K562 (cell line): ENCODE results near the gene CPSF4. TPM values are rescaled to one million over a fixed set of nuclear protein-coding genes. Genes with fewer than 3 reads are reported as not detected.

Source experiments
- ARID3A ChIP-seq: IDR thresholded peaks from 2 replicates; pipeline ENCODE4 v1.6.1; 2012; ENCODE audit warnings: low read depth, low read length, improper control_type of control experiment, borderline replicate concordance
- CEBPZ ChIP-seq: fragments of 150-350 bp; IDR thresholded peaks from 2 replicates; pipeline ENCODE4 v1.6.1; 2014; ENCODE audit warnings: low read depth, mild to moderate bottlenecking, low read length, borderline replicate concordance
- EZH2 ChIP-seq: IDR thresholded peaks from 2 replicates; pipeline ENCODE4 v1.6.1; 2012; ENCODE audit warnings: low read depth, mild to moderate bottlenecking, inconsistent platforms, low read length, borderline replicate concordance
- FOXK1 ChIP-seq: sonication (generic); formaldehyde crosslinking; IDR thresholded peaks from 2 replicates; pipeline ENCODE4 v1.8.0; 2022; ENCODE audit warnings: missing genetic modification reagents, mild to moderate bottlenecking, borderline replicate concordance
- HNRNPK ChIP-seq: fragments of 200-400 bp; formaldehyde crosslinking; IDR thresholded peaks from one replicate; pipeline ENCODE4 v1.6.1; 2018; ENCODE audit warnings: mild to moderate bottlenecking, low read depth, low read length; ENCODE audit not compliant: poor library complexity, severe bottlenecking
- IRF1 ChIP-seq: sonication (generic); formaldehyde crosslinking; IDR thresholded peaks from 2 replicates; pipeline ENCODE4 v1.8.0; 2022; ENCODE audit warnings: missing genetic modification reagents, mild to moderate bottlenecking, borderline replicate concordance
- IRF2 ChIP-seq: sonication (generic); formaldehyde crosslinking; IDR thresholded peaks from 2 replicates; pipeline ENCODE4 v1.8.1; 2022; ENCODE audit warnings: mild to moderate bottlenecking, missing genetic modification reagents
- KHSRP ChIP-seq: fragments of 450-650 bp; IDR thresholded peaks from 2 replicates; pipeline ENCODE4 v1.6.1; 2017
- MCM3 ChIP-seq: fragments of 450-650 bp; IDR thresholded peaks from 2 replicates; pipeline ENCODE4 v1.6.1; 2016
- NCOR1 ChIP-seq: fragments of 450-650 bp; IDR thresholded peaks from 2 replicates; pipeline ENCODE4 v1.6.1; 2016; ENCODE audit warnings: mild to moderate bottlenecking, moderate library complexity
- NEUROD1 ChIP-seq: fragments of 150-350 bp; IDR thresholded peaks from 2 replicates; pipeline ENCODE4 v1.6.1; 2014; ENCODE audit warnings: borderline replicate concordance, low read length, low read depth; ENCODE audit not compliant: partially characterized antibody
- PURB ChIP-seq: sonication (generic); formaldehyde crosslinking; IDR thresholded peaks from 2 replicates; pipeline ENCODE4 v1.9.0; 2021; ENCODE audit warnings: low read depth, mild to moderate bottlenecking, missing genetic modification reagents
- RBM22 ChIP-seq: fragments of 200-400 bp; formaldehyde crosslinking; IDR thresholded peaks from 2 replicates; pipeline ENCODE4 v1.6.1; 2018; ENCODE audit warnings: low read length, low read depth; ENCODE audit not compliant: poor library complexity, severe bottlenecking
- SMAD3 ChIP-seq: fragments of 450-650 bp; formaldehyde crosslinking; conservative IDR thresholded peaks from 2 replicates; pipeline ENCODE4 v1.4.0; 2020; ENCODE audit warnings: mild to moderate bottlenecking
- SMARCA4 ChIP-seq: fragments of 450-650 bp; IDR thresholded peaks from 2 replicates; pipeline ENCODE4 v1.6.1; 2016
- SMARCB1 ChIP-seq: IDR thresholded peaks from 2 replicates; pipeline ENCODE4 v1.6.1; 2011; ENCODE audit warnings: improper control_type of control experiment, low read depth; ENCODE audit not compliant: insufficient read length
- SREBF1 ChIP-seq: fragments of 150-350 bp; IDR thresholded peaks from 2 replicates; pipeline ENCODE4 v1.6.1; 2014; ENCODE audit warnings: antibody characterized with exemption, low read depth, low read length, borderline replicate concordance
- SRSF1 ChIP-seq: fragments of 200-400 bp; formaldehyde crosslinking; IDR thresholded peaks from 2 replicates; pipeline ENCODE4 v1.6.1; 2017; ENCODE audit warnings: mild to moderate bottlenecking, low read depth, low read length, moderate library complexity
- TBL1XR1 ChIP-seq, 2 experiments: IDR thresholded peaks; 2 replicates each; pipeline ENCODE4 v1.6.1; 2012; ENCODE audit warnings: improper control_type of control experiment in 2 of 2, low read length in 2 of 2, mild to moderate bottlenecking in 1 of 2
- ZNF140 ChIP-seq: fragments of 250-450 bp; sonication (Bioruptor Pico); IDR thresholded peaks from 2 replicates; pipeline ENCODE4 v1.8.0; 2021; ENCODE audit warnings: moderate library complexity, mild to moderate bottlenecking, inconsistent platforms
- ZNF232 ChIP-seq: sonication (generic); formaldehyde crosslinking; IDR thresholded peaks from 2 replicates; pipeline ENCODE4 v1.8.0; 2022; ENCODE audit warnings: mild to moderate bottlenecking, missing genetic modification reagents
- ZNF740 ChIP-seq, 3 experiments: fragments of 200-800 bp in 1 of 3; sonication (Bioruptor generic) in 1 of 3; sonication (generic) in 1 of 3; formaldehyde crosslinking in 1 of 3; IDR thresholded peaks; 2 replicates each; pipeline versions ENCODE4 v1.6.1 to v1.8.0; 2016 to 2022; ENCODE audit warnings: mild to moderate bottlenecking in 2 of 3, missing compliant biosample characterization in 2 of 3, missing genetic modification characterization in 2 of 3, missing genetic modification reagents in 1 of 3
- polyA plus RNA-seq, 8 experiments: library from polyadenylated mRNA; depleted of rRNA in 4 of 8; stranded (reverse) in 5 of 8; unstranded in 3 of 8; fragments of >200 nt; fragmentation: Nextera tagmentation in 2 of 8; fragmentation: Illumina TruSeq in 1 of 8; extraction: Ambion mirVana in 2 of 8; extraction: Trizol in 1 of 8; gene quantifications; 2 replicates each; pipeline versions ENCODE4 v1.2.1 to v1.2.3, GENCODE V29; 2011 to 2014; ENCODE audit warnings: inconsistent platforms in 1 of 8, missing spikeins in 1 of 8
- total RNA-seq, 7 experiments: library from RNA; depleted of rRNA in 6 of 7; stranded (reverse); fragments of >200 nt in 6 of 7; fragmentation: Illumina TruSeq in 2 of 7; extraction: Trizol in 2 of 7; gene quantifications; 2 replicates each; pipeline versions ENCODE4 v1.2.1 to v1.2.3, GENCODE V29; 2011 to 2021; ENCODE audit warnings: low replicate concordance in 1 of 7

CPSF4 gene
- total and polyA plus RNA-seq, 9 of the 15 experiments (the other 6 are each of a cell fraction or from before 2014, with no cell fraction given): 16.9 to 118 (median 71.7) TPM

- TF ChIP-seq ZNF140 (CRISPR knock-in tag) (no peak), RBM22 (no peak), PURB (CRISPR knock-in tag) (no peak), SMARCA4 (0 out of 2 replicates have a peak, but pooled peaks have one; percentile 53), SMARCB1 (peak; percentile 71), NEUROD1 (no peak), ARID3A (no peak), SRSF1 (no peak), HNRNPK (no peak), MCM3 (no peak), ZNF232 (0 out of 2 replicates have a peak, but pooled peaks have one; percentile 38), CEBPZ (no peak), TBL1XR1 (IDR thresholded peaks at IDR 0.05; ENCODE audit: low read length in 2 of 2) (peak in 1 of 2 experiments; percentile 52; a peak in 1 of 4 replicates), SMAD3 (no peak), IRF2 (no peak), SREBF1 (no peak), EZH2 (no peak), NCOR1 (no peak), FOXK1 (CRISPR knock-in tag) (no peak), ZNF740 (CRISPR knock-in tag; IDR thresholded peaks at IDR 0.05) (no peak), ZNF740 (tag; IDR thresholded peaks at IDR 0.05) (no peak), IRF1 (CRISPR knock-in tag) (no peak), KHSRP (no peak)
Observed at GRCh38 chr7:99407872-99408378, 30.8 kb upstream of the CPSF4 start (continued).
